ENCODE data around the gene ARFIP2. TPM values are rescaled to one million over a fixed set of nuclear protein-coding genes. Genes with fewer than 3 reads are reported as not detected.

The ARFIP2 gene
- total and polyA plus RNA-seq, 2 of the 8 experiments (the other 6 are each of a cell fraction or from before 2014, with no cell fraction given) = 48.3 to 48.7 TPM

GRCh38 chr11:6498544-6498943 lies 17.4 kb upstream of the ARFIP2 start:
- Histone ChIP-seq H3K4ac (replicated peaks; ENCODE audit: insufficient read length, low read depth, low read length) (no peak overlapping the region), H4K5ac (ENCODE audit: insufficient read length, low read depth, low read length) (no peak overlapping the region), H4K8ac (ENCODE audit: extremely low read depth, insufficient read depth, low read length) (peak overlapping the region; percentile 69; the same call in 1 of the 2 replicates), H3K4me1 (replicated peaks in 1 of 4; ENCODE audit: control insufficient read depth in 3 of 4, insufficient read depth in 4 of 4, low read length in 3 of 4) (peaks cover 0 to 6% (median 1%) of the 10 kb centered on the region in 4 experiments; a peak in 4 of 7 replicates), H4K91ac (replicated peaks; ENCODE audit: insufficient read length, low read length) (no peak overlapping the region), H3K9ac (replicated peaks in 1 of 4; ENCODE audit: extremely low read depth in 1 of 4, low read depth in 3 of 4, low read length in 3 of 4) (no peak overlapping the region), H3K27ac (ENCODE audit: low read depth, low read length) (no peak overlapping the region), H3K4me3 (ENCODE audit: extremely low read depth in 1 of 4, insufficient read depth in 2 of 4, low read depth in 3 of 4, low read length in 4 of 4) (no peak overlapping the region), H3K18ac (ENCODE audit: extremely low read depth, low read length) (no peak overlapping the region), H3K14ac (ENCODE audit: insufficient read length) (no peak overlapping the region), H3K4me2 (ENCODE audit: insufficient read depth in 1 of 2, low read depth in 2 of 2, low read length in 2 of 2) (no peak overlapping the region), H2BK120ac (replicated peaks; ENCODE audit: low read depth, low read length) (no peak overlapping the region), H2BK15ac (ENCODE audit: low read length) (no peak overlapping the region), H3K27me3 (replicated peaks in 1 of 4; ENCODE audit: control insufficient read depth in 3 of 4, extremely low read depth in 1 of 4, insufficient read depth in 3 of 4, low read length in 3 of 4) (no peaks in the 10 kb centered on the region), H3K23ac (ENCODE audit: insufficient read length) (no peak overlapping the region), H4K20me1 (replicated peaks in 1 of 2; ENCODE audit: control insufficient read depth in 1 of 2, insufficient read depth in 2 of 2, low read length in 2 of 2) (no peaks in the 10 kb centered on the region), H2BK20ac (ENCODE audit: low read length) (no peak overlapping the region), H2AK5ac (ENCODE audit: low read depth, low read length) (no peak overlapping the region), H3K23me2 (ENCODE audit: low read depth, low read length) (peaks cover 3% of the 10 kb centered on the region; the same call in 1 of the 2 replicates), H3K79me2 (ENCODE audit: control insufficient read depth in 1 of 2, insufficient read depth in 2 of 2, low read length in 2 of 2) (no peaks in the 10 kb centered on the region), H2BK12ac (ENCODE audit: low read depth, low read length) (no peak overlapping the region), H2AFZ (ENCODE audit: low read length) (no peak overlapping the region), H3K9me3 (ENCODE audit: insufficient read depth in 2 of 2, low read depth in 1 of 2, low read length in 1 of 2) (no peaks in the 10 kb centered on the region), H2BK5ac (ENCODE audit: low read depth, low read length) (no peak overlapping the region), H3K79me1 (ENCODE audit: low read depth, low read length) (no peaks in the 10 kb centered on the region), H3K36me3 (ENCODE audit: control insufficient read depth in 2 of 4, insufficient read depth in 4 of 4, low read length in 3 of 4) (peaks cover 0 to 3% (median 0%) of the 10 kb centered on the region in 4 experiments; a peak in 3 of 8 replicates), H3K56ac (replicated peaks; ENCODE audit: insufficient read length, low read depth, low read length) (no peak overlapping the region)
- ChIA-PET CTCF (ENCODE audit: partially characterized antibody) (interaction anchor here (0.6 to 8.7 kb wide), 15 partner anchors 9 to 1318 kb away, joined by 3 to 60 read pairs (median 5); partner anchors contain the start of genes HPX and TIMM10B), POLR2A (ENCODE audit: partially characterized antibody) (interaction anchor here (0.6 to 2.6 kb wide), 7 partner anchors 9 to 118 kb away, joined by 3 to 13 read pairs (median 4); partner anchors contain the start of genes ARFIP2 and TIMM10B)
- no peak for DNase-seq (ENCODE audit: low read depth in 1 of 2, low spot score in 2 of 2)
- WGBS, 2 experiments (ENCODE audit: extremely low coverage in 1 of 2, insufficient coverage in 1 of 2, insufficient read length in 1 of 2, insufficient replicate concordance in 2 of 2, low coverage in 1 of 2, low lambda C conversion rate in 2 of 2, missing lambda C conversion rate in 1 of 2) = 93% methylated on average over 5 of the region's 5 CpGs; no CpG with 5 or more reads in 1 of the 2 experiments
- FAIRE-seq = no peak
- TF ChIP-seq KDM1A (IDR thresholded peaks at IDR 0.05; ENCODE audit: borderline replicate concordance, low read length) (no peak), POLR2A (IDR thresholded peaks at IDR 0.05; ENCODE audit: control extremely low read depth in 1 of 2, low read depth in 2 of 2, low read length in 2 of 2) (no peak), SP2 (IDR thresholded peaks at IDR 0.05; ENCODE audit: low read length) (no peak), HDAC6 (IDR thresholded peaks at IDR 0.05; ENCODE audit: low read depth, low read length) (no peak), NRF1 (IDR thresholded peaks at IDR 0.05; ENCODE audit: low read depth, low read length) (no peak), BACH1 (IDR thresholded peaks at IDR 0.05; ENCODE audit: low read length) (no peak), ZNF274 (IDR thresholded peaks at IDR 0.05; ENCODE audit: borderline replicate concordance, extremely low read depth, low read length) (no peak), CTBP2 (IDR thresholded peaks at IDR 0.05; ENCODE audit: borderline replicate concordance, insufficient read depth, insufficient read length, low read length) (no peak), RBBP5 (IDR thresholded peaks at IDR 0.05; ENCODE audit: borderline replicate concordance, low read depth, low read length) (no peak), JUN (IDR thresholded peaks at IDR 0.05; ENCODE audit: low read depth, low read length) (no peak), CEBPB (IDR thresholded peaks at IDR 0.05; ENCODE audit: low read depth, low read length) (no peak), USF2 (IDR thresholded peaks at IDR 0.05; ENCODE audit: low read length) (no peak), ATF3 (IDR thresholded peaks at IDR 0.05; ENCODE audit: insufficient read depth, low read depth, low read length) (no peak)
